Urothelium cell line (cell line): Measurements from ENCODE around the gene CLCNKA.
"Not testable (repeated sequence)": the region's sequence is repeated elsewhere in the genome, so short reads cannot be mapped to it uniquely, and the experiment has no call there.

ENCODE experiments used
- DNase-seq: peaks from one replicate; pipeline ENCODE4 v3.0.0; 2011; ENCODE audit warnings: low spot score, mixed read lengths
- FAIRE-seq: peaks from 2 replicates; lab custom pipeline; 2011; peaks lifted over from hg19 to GRCh38; lab: Jason Lieb, UNC

CLCNKA gene

GRCh38 chr1:16021681-16022080 is at the start of gene CLCNKA:
TSS of gene CLCNKA (plus strand) at chr1:16022036. CDS start at chr1:16022620, 584 bp downstream.
- no peak for FAIRE-seq

GRCh38 chr1:15972409-15972808 is 49.4 kb upstream of the CLCNKA start:
- FAIRE-seq (no peak), DNase-seq (no peak)

More at GRCh38 chr1:16021681-16022080, at the start of gene CLCNKA:
- DNase-seq, result no peak

- DNase-seq (no peak), FAIRE-seq (no peak)
These were observed 48.1 kb upstream of the CLCNKA start for GRCh38 chr1:15973772-15974171.

GRCh38 chr1:15974855-15975254 is 47.0 kb upstream of the CLCNKA start:
- DNase-seq (no peak), FAIRE-seq (no peak)

- DNase-seq (peak; percentile 66), FAIRE-seq (peak; percentile 69)
These were observed 46.5 kb upstream of the CLCNKA start for GRCh38 chr1:15975358-15975804.

- DNase-seq (peak; percentile 96), FAIRE-seq (no peak)
These were observed 45.8 kb upstream of the CLCNKA start, which contains the start of gene ZBTB17 for GRCh38 chr1:15975805-15976680. TSS of gene ZBTB17 (minus strand) at chr1:15976101. CDS start at chr1:15948495, 27,606 bp downstream.

- FAIRE-seq, DNase-seq: not testable (repeated sequence)
These were observed 43.9 kb upstream of the CLCNKA start for GRCh38 chr1:15977947-15978346.

- FAIRE-seq, result no peak
- DNase-seq, result no peak
These were observed 40.2 kb upstream of the CLCNKA start for GRCh38 chr1:15981679-15982078.

- DNase-seq, result no peak
- no peak for FAIRE-seq
These were observed 38.6 kb upstream of the CLCNKA start for GRCh38 chr1:15983275-15983674.

GRCh38 chr1:15985611-15986297 is 36.1 kb upstream of the CLCNKA start:
- FAIRE-seq (no peak), DNase-seq (no peak)

- FAIRE-seq (no peak), DNase-seq (no peak)
These were observed 32.7 kb upstream of the CLCNKA start for GRCh38 chr1:15988856-15989736.

GRCh38 chr1:15989776-15990175 is 32.1 kb upstream of the CLCNKA start:
- DNase-seq, result no peak
- no peak for FAIRE-seq

- DNase-seq, result no peak
- FAIRE-seq, result no peak
These were observed 30.2 kb upstream of the CLCNKA start for GRCh38 chr1:15991427-15992186.

- DNase-seq (no peak), FAIRE-seq (no peak)
These were observed 29.7 kb upstream of the CLCNKA start for GRCh38 chr1:15992187-15992553.

- DNase-seq (no peak), FAIRE-seq (no peak)
These were observed 29.0 kb upstream of the CLCNKA start for GRCh38 chr1:15992582-15993500.

- DNase-seq (no peak), FAIRE-seq (no peak)
These were observed 28.2 kb upstream of the CLCNKA start for GRCh38 chr1:15993666-15994065.

- DNase-seq (no peak), FAIRE-seq (no peak)
These were observed 27.8 kb upstream of the CLCNKA start for GRCh38 chr1:15994081-15994480.

- FAIRE-seq (peak; percentile 65), DNase-seq (peak; percentile 74)
These were observed 27.1 kb upstream of the CLCNKA start for GRCh38 chr1:15994590-15995351.
